Measurements from ENCODE around the gene NPIPB12.
"Not testable (repeated sequence)": the region's sequence is repeated elsewhere in the genome, so short reads cannot be mapped to it uniquely, and the experiment has no call there.

Gene NPIPB12

DNA sequence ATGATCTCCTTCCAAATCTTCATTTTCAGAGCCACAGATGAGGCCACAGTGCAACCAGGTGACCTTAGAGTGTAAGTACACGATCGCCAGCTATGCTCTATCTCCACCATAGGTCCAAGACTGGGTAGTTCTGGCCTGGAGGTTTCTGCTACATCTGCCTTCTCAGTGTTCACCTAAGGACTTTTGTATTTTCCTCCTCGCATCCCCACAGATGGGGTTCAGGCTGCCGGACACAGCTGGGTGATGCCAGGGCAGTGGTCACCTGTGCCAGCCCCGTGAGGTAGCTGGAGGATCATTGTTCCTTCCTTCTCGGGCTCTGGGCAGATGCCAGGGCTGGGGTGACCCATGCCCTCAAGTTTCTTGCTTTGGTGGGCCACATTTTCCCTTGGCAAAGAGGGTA lies at the start of gene NPIPB12:
Gene NPIPB12, minus strand, starts transcription at position 101 of the 400 bp plus-strand sequence.
- not testable (repeated sequence) for DNase-seq

DNA sequence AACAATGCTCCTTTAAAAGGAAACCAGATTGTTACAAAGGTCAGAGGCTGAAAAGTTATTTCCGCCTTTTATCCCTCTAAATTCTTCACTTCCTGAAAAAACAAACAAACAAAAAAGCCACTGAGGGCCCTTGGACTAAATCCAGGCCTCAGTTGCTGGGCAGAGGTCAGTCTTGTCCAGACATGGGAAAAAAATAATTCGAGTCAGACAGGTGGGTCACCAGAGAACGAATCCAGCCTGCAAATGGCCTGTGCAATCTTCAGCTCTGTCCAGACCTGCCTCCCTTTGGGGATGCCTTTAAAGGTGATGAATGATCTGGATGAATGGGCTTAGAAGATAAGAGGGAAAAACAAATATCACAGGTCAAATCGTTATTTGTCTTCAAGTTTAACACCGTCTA lies 15.3 kb upstream of the NPIPB12 start:
- not testable (repeated sequence) for DNase-seq

DNA sequence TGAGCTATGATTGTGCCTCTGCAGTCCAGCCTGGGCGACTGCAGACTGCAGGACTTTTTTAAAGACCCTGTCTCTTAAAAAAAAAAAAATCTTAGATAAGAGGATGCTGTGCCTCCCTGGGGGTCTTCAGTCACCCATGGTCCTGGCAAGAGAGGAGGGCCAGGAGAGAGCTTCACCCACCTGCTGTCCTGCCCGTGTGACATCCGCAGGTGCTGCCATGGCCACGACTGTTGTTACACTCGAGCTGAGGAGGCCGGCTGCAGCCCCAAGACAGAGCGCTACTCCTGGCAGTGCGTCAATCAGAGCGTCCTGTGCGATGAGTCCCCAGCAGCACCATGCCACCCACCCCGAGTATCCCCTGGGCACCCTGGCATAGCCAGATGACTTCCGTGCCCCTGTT lies 23.9 kb downstream of the NPIPB12 start:
- DNase-seq, result not testable (repeated sequence)

DNA sequence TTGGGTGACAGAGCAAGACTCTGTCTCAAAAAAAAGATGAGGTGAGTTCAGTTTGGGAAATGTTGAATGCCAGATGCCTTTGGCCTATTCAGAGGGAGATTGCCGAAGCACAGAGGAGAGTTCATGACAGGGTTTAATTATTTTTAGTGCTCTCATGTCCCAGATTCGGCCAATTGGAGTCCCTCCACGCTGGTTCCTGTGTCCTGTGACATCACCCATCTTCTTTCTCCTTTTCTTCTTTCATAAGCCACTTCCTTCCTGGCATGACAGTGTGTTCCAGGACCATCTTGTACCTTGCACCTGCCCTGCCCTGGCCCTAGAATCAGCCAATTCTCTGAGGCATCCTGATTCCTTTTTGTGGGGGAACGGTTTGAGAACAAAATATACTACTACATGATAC lies 34.1 kb downstream of the NPIPB12 start:
- not testable (repeated sequence) for DNase-seq

DNA sequence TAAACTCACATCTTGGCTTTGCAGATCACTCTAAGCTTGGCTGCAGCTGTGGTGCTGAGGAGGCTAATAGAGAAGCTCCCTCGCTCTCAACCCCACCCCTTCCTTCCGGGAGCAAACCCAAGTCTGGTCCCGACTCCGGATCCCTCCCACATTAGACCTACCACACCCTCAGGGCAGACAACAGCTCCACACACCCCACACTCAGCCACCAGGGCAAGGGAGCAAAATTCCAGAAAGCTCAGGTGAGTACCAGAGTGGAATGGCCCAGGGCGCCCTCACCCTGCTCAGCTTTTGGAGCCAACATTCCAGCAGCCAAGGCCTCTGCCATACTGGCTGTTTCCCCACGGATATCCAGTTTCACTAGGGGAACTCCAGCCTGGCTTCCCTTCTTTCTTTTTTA lies 36.5 kb downstream of the NPIPB12 start:
- not testable (repeated sequence) for DNase-seq

DNA sequence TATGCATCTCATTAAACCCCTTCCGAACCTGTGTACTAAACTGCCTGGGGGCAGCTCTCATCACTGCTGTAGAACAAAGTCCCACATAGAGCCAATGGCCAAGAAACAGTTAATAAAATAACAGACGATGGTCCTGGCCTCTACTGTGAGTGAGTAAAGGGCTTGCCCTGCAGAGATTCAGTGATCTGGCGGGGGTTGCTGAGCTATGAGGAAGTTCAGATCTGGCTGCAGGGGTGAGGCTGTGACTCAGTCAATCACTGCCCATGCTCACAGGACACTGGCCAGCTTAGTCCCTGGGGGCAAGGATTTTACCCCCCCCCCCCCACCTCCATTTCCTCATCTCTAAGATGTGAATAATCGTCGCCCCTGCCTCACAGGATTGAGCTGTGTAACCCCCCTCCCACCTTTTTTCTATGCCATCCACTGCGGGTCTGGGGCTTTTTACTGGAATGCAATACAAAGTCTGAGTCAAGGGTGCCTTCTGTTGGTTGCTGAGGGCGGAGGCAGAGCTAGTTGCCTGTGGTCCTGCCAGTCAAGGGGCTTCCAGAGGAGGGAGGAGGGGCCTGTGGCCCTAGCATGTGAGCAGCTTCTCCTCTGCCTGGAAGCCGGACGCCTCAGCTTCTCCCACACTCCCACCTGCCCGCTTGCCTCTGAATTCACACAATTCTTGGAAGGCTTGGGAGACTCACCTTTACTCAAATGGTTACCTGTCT lies 38.4 kb downstream of the NPIPB12 start:
- not testable (repeated sequence) for DNase-seq

DNA sequence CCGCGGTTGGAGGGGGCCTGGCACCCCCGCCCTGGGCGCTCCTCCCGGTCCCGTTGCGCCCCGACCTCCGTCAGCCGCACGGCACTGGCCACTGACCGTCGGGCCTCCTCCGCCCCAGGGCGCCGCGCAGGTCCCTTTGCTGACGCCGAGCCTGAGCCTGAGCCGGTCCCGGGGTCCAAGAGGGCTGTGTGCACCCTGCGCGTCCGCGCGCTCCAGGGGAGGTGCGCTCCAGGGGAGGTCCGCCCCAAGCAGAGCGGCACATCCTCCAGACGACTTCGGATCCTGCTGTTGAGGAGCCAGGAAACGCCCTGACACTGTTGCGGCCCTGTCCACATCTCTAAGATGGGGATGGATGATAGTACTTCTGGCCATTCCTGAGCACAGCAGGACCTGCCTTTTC lies 39.3 kb downstream of the NPIPB12 start:
- not testable (repeated sequence) for DNase-seq

DNA sequence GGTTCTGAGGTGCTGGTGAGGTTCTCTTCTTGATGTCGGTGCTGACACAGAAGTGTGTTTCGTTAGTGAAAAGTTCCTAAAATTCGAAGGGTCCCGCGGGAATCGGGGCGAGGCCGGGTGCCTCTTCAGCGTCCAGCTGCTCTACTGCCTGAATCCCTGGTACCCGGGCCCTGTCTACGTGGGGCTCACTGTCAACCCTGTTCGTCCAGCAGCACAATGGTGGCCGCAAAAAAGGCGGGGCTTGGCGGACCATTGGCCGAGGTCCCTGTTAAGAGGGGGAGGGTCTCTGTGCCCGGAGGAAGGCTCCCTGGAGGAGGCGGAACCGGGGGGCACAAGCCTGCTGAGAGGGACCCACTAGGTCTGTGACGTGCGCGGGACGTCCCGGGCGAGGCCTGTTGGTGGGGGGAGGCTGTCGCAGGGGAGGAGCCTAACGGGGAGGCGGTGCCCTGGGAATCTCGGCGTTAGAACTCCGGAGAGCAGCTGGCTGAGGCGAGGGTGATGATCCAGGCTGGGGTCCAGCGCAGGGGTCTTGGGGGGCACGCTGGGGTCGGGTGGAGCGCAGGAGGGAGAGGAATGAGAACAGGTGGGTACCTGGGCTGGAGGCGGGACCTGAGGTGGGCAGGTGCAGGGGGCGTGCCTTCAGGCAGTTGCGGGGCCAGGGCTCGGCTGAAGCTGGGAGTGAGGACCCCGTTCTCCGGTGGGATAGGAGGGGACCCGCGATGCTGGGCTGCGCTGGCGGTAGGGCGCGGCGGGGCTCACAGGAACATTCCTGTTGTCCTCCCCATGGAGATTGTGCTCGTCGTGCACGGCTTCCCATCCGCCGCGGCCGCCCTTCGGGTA lies 40.0 kb downstream of the NPIPB12 start:
- not testable (repeated sequence) for DNase-seq

DNA sequence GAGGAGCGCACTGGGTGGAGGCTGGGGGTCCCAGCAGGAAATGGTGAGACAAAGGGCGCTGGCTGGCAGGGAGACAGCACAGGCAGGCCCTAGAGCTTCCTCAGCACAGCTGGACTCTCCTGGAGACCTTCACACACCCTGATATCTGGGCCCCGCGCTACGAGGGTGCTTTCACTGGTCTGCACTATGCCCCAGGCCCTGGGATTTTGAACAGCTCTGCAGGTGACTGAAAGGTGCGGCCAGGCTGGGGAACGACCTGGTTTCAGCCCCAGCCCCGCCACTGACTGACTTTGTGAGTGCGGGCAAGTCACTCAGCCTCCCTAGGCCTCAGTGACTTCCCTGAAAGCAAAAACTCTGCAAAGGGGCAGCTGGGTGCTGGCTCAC lies 45.6 kb downstream of the NPIPB12 start:
- not testable (repeated sequence) for DNase-seq

DNA sequence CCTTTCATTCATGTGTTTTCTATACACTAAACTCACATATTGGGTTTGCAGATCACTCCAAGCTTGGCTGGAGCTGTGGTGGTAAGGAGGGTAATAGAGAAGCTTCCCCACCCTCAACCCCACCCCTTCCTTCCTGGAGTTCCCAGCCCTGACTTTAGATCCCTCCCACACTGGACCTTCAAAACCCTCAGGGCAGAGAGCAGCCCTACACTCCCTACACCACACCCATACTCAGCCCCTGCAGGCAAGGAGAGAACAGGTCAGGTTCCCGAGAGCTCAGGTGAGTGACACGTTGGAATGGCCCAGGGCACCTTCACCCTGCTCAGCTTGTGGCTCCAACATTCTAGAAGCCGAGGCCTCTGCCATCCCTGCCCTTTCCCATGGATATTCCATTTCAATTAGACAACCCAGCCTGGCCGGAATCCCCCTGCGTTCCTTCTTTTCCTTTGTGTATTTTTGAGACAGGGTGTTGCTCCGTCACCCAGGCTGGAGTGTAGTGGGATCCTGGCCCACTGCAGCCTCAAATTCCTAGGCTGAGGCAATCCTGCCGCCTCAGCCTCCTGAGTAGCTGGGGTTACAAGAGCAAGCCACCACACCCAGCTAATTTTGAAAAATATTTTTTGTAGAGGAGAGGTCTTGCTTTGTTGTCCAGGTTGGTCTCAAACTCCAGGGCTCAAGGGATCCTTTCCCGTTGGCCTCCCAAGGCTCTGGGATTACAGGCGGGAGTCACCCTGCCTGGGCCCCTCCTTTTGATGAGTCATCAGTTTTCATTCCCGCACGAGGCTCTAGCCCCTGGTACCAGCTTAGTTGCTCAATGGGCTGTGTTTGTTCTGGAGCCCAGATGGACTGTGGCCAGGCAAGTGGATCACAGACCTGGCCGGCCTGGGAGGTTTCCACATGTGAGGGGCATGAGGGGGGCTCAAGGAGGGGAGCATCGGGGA lies 46.2 kb downstream of the NPIPB12 start, which contains the start of gene SULT1A4:
Gene SULT1A4, plus strand, starts transcription at position 208 of the 941 bp plus-strand sequence. CDS start 1,473 bp downstream, outside the sequence.
- not testable (repeated sequence) for DNase-seq

DNA sequence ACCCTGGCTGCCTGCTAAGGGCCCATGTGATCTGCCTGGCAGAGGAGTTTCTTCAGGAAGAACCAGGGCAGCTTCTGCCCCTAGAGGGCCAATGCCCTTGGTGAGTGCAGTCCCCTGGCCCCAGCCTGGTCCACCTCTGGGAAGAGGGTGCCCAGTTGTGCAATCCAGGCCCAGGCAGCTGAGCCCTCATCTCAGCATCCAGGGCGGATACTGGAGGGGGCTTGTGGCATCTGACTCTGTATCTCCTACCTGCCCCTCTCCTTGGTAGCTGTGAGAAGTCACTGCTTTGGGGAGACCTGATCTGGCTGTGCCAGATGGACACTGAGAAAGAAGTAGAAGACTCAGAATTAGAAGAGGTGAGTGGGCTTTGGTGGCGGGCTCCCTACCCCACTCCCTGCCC lies 48.5 kb downstream of the NPIPB12 start:
- not testable (repeated sequence) for DNase-seq

DNA sequence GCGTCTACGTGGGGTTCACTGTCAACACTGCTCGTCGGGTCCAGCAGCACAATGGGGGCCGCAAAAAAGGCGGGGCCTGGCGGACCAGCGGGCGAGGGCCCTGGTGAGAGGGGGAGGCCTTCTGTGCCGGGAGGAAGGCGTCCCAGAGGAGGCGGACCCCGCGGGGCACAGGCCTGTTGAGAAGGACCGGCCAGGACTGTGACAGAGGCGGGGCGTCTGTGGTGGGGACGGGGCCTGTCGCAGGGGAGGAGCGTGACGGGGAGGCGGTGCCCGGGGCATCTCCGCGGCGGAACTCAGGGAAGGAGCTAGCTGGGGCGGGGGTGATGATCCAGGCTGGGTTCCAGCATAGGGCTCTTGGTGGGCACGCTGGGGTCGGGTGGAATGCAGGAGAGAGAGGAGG lies 51.4 kb downstream of the NPIPB12 start:
- not testable (repeated sequence) for DNase-seq

DNA sequence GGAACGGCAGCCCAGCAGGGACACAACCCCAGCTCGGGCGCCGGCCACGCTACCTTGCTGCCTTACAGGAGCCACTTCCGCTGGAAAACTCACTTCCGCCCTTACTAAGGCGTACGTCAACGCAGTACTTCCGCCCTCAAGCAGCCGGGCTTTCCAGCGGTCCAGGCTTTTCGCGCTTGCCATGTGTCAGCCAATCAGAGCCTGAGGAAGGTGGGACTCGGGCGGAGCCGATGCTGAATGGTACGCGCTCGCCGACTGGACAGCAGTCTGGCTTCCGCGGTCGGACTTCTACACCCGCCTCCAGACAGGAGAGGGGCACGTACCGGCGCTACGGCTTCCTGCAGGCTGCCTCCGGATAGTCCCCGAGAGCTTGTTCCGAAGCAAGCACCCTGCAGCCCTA lies 51.9 kb downstream of the NPIPB12 start, which contains the start of the genes BOLA2 and SLX1B:
Gene BOLA2, minus strand, starts transcription at position 83 of the 400 bp plus-strand sequence. CDS start 98 bp downstream, outside the sequence.
Gene SLX1B, plus strand, starts transcription at position 265 of the 400 bp plus-strand sequence.
- not testable (repeated sequence) for DNase-seq

DNA sequence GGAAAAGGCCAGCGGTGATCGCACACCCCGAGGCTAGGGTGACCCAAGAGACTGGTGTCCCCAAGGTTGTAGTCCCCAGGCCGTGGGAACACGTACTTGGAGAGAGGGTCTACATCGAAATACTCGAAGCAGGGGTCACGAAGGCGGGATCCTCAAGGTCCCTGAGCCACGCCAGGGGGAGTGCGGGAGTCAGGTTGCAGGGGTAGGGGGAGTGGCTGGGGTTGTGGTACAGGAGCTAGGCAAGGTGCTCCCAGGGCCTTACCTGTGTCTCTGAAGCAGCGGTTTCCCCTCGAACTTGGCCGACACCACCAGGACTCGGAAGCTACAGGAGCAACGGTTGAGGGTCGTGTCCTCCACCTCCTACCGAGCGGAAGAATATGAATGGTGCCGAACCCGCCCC lies 52.5 kb downstream of the NPIPB12 start:
- DNase-seq, result not testable (repeated sequence)
